ENCODE measurements around the gene GALM.

GALM gene

GRCh38 chr2:38649176-38649728 is 16.7 kb upstream of the GALM start:
- in situ Hi-C loops (cut with HindIII; ENCODE audit: low sequenced_read_pairs): no loop called here

DNA sequence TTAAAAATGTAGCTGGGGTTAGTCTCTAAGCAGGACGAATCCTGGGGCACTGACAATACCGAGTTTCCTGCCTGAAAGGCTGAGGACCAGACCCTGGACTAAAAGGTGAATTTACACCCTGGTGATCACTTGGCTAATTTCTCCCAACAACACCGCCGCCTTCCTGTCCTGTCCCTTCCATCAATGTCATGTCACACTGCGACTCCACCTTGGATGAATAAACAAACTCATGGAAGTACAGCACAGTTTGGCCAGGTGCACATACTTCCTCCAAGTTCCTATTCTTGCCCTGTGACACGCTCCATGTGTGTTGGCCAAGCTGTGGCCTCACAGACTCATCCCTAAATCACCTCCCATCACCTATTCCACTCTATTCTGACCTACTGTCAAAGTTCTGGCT is 15.9 kb upstream of the GALM start:
- in situ Hi-C loops (cut with HindIII; ENCODE audit: low sequenced_read_pairs): no loop called here

- in situ Hi-C loops (cut with HindIII; ENCODE audit: low sequenced_read_pairs): no loop called here
Measured at GRCh38 chr2:38650717-38651116, 15.2 kb upstream of the GALM start.

DNA sequence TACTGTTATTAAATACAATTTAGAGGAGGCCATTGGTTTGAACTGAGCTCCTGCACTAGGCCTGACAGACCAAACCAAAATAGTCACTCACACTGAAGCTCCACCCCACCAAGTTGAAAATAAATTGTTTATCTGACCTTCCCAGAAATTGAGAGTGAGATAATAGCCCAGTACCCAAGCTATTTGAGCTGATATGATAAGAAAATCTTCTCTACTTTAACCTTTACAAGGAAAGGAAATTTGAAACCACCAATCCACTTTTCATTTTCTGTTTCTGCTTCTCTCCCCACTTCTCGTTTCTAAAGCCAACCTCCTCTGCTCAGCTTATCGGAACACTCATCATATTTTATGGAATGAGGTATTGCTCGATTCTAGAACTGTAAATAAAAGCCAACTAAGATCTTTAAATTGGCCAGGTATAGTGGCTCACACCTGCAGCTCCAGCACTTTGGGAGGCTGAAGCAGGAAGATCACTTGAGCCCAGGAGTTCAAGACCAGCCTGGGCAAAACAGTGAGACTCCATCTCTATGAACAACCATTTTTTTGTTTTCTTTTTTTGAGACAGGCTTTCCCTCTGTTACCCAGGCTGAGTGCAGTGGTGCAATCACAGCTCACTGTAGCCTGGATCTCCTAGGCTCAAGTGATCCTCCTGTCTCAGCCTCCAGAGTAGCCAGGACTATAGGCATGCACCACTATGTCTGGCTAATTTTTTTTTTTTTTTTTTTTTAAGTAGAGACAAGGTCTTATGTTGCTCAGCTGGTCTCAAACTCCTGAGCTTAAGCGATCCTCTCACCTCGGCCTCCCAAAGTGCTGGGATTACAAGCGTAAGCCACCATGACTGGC is 13.3 kb upstream of the GALM start:
- in situ Hi-C loops (cut with HindIII; ENCODE audit: low sequenced_read_pairs): no loop called here

DNA sequence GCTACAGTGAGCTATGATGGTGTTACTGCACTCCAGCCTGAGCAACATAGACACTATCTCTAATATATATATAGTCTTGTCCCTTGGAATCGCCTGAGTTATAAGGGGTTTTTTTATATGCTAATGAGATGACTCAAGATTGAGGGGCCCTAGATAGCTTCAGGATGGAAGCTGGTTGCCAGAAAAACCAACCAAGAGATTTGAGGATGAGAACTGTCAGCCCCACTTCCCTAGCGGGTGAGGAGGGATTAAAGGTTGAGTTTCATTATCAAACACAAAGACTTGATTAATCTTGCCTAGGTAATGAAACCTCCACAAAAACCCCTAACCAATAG is 12.6 kb upstream of the GALM start:
- in situ Hi-C loops (cut with HindIII; ENCODE audit: low sequenced_read_pairs): no loop called here

- in situ Hi-C loops (cut with HindIII; ENCODE audit: low sequenced_read_pairs): no loop called here
Measured at GRCh38 chr2:38653715-38654527, 12.0 kb upstream of the GALM start.

GRCh38 chr2:38654528-38655381 is 11.2 kb upstream of the GALM start:
- in situ Hi-C loops (cut with HindIII; ENCODE audit: low sequenced_read_pairs): no loop called here

DNA sequence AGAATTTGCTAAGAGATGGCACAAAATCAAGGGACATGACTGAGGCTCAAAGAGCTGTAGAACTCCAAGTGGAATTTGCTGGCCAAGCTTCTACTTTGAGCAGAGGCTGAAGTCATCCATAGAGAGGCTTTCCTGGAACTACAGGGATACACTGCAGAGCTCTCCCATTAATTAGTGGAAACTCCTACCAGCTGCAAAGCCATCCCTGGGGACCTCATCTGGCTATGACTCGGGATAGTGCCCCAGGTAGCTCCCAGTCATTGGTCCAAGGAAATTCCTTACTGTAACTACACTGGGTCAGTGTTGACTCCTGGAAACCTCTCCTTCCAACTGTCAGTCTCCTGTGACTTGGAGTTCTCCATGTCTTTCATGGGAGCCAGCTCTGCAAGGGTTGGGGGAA is 10.5 kb upstream of the GALM start:
- in situ Hi-C loops (cut with HindIII; ENCODE audit: low sequenced_read_pairs): no loop called here

DNA sequence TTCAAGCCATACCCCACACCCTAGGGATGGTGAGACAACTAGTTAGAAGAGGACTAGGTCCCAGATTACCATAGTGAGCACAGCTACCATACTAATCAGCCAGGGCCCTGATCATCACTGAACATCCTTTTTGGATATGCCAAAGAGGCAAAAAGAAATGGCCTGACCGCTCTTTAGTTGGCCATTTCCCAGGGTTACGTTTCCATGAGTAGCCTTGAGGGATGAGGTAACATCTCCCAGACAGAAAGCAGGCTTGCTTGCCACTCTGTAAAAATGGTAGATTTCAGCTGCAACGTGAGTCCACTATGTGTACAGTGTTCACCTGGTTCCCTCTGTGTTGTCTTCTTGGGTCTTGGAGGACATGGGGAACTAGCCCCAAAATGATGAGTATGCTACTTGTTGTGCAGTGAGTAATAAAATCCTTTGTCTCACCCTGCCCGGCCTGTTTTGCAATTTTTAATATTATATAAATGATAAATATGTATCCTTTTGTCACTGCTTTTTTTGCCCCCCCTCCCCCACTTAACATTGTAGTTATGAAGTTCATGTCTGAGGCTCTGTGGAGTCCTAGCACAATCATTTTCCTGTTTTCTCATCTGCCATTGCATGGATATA is 8.9 kb upstream of the GALM start:
- in situ Hi-C loops (cut with HindIII; ENCODE audit: low sequenced_read_pairs): no loop called here

GRCh38 chr2:38658613-38659012 is 7.3 kb upstream of the GALM start:
- in situ Hi-C loops (cut with HindIII; ENCODE audit: low sequenced_read_pairs): no loop called here

- in situ Hi-C loops (cut with HindIII; ENCODE audit: low sequenced_read_pairs): no loop called here
Measured at GRCh38 chr2:38659115-38659514, 6.8 kb upstream of the GALM start.

DNA sequence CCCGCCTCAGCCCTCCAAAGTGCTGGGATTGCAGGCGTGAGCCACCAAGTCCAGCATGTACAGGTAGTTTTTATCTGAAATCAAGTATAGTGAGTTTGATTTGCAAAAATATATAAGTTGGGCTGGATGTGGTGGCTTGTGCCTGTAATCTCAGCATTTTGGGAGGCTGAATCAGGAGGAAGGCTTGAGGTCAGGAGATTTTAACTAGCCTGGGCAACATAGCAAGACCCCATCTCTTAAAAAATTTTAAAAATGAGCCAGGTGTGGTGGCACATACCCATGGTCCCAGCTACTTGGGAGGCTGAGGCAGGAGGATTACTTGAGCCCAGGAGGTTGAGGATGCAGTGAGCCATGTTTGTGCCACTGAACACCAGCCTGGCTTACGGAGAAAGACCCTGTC is 5.6 kb upstream of the GALM start:
- in situ Hi-C loops (cut with HindIII; ENCODE audit: low sequenced_read_pairs): no loop called here

GRCh38 chr2:38661306-38661705 is 4.6 kb upstream of the GALM start:
- in situ Hi-C loops (cut with HindIII; ENCODE audit: low sequenced_read_pairs): no loop called here

DNA sequence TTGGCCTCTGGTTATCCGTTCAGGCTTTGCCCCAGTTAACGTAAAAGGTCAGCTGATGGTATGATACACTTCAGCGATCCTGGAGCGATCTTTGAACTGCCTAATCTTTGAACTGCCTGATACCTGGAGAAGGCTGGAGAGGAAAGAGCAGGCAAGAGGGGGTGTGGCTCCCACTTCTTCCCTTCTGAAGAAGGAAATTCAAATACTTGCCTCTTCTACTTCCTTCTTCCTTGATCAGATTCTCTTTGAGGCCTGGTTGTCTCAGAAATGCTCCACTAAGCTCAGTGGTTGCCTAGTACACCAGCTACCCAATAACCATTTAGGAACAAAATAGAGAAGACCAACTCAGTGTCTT is 619 bp downstream of the GALM start:
- in situ Hi-C loops (cut with HindIII; ENCODE audit: low sequenced_read_pairs): no loop called here

- in situ Hi-C loops (cut with HindIII; ENCODE audit: low sequenced_read_pairs): no loop called here
Measured at GRCh38 chr2:38668092-38668491, 2.2 kb downstream of the GALM start.

DNA sequence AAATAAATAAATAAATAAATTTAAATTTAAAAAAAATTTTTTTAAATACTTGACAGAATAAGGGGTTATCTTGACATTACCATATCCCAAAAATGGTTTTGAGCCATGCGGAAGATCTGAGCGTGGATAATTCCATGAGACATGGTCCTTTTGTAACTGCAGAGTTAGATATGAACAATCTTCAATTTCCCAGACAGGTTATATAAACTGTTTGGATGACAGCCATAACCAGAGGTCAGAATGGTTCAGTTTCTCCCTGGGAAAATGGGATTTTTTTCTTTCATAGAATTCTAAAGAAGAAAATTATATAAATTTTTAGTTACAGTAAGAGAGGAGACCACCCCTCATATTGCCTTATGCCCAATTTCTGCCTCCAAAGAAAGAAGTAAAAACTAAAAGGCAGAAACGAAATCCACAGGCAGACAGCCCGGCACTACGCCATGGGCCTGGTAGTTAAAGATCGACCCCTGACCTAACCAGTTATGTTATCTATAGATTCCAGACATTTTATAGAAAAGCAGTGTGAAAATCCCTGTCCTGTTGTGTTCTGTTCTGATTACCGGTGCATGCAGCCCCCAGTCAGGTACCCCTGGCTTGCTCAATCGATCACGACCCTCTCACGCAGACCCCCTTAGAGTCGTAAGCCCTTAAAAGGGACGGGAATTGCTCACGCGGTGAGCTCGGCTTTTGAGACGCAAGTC is 3.0 kb downstream of the GALM start:
- in situ Hi-C loops (cut with HindIII; ENCODE audit: low sequenced_read_pairs): no loop called here

- in situ Hi-C loops (cut with HindIII; ENCODE audit: low sequenced_read_pairs): no loop called here
Measured at GRCh38 chr2:38671303-38671702, 5.4 kb downstream of the GALM start.

- in situ Hi-C loops (cut with HindIII; ENCODE audit: low sequenced_read_pairs): no loop called here
Measured at GRCh38 chr2:38671946-38672345, 6.0 kb downstream of the GALM start.

DNA sequence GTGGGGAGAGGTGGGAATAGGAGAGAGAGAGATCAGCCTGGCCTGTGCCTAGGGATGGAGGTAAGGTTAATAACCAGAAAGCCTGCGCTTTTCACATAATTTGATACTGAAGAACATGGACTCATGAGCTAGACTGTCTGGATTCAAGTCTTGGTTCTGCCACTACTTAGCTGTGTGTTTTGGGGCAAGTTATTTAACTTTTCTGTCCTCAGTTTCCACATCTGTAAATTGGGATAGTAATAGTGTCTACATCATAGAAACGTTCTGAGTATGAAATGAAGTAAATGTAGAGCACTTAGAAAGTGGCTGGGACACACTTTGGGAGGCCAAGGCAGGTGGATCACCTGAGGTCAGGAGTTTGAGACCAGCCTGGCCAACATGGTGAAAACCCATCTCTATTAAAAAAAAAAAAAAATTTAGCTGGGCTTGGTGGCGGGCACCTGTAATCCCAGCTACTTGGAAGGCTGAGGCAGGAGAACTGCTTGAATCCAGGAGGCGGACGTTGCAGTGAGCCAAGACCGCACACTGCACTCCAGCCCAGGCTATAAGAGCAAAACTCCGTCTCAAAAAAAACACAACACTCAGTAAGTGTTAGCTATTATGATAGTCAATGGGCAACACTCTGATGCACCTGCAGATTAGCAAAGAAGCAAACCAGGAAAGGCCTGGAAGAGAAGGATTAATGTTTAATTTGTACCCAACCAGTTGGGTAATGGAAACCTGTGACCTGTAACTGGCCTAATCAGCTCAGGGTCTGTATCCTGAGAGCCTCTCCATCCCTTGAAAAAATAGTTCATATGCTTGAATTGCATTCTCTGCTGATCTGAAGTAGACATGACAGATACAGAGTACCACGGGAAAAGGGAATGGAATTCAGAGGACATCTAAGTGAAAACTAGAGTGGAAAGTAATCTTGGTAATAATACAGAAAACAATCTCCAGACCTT is 6.8 kb downstream of the GALM start:
- in situ Hi-C loops (cut with HindIII; ENCODE audit: low sequenced_read_pairs): no loop called here
